Neural progenitor cell (in vitro differentiated cells): Measurements from ENCODE around the gene GNG14. TPM values are rescaled to one million over a fixed set of nuclear protein-coding genes. Genes with fewer than 3 reads are reported as not detected.

Experiments used
- DNase-seq: peaks from one replicate; pipeline ENCODE4 v3.0.0-alpha.2; 2016; ENCODE audit warnings: low spot score
- H2AFZ ChIP-seq: fragments of 200-600 bp; sonication (generic); replicated peaks from 2 replicates; pipeline ENCODE4 v1.6.1; 2016; ENCODE audit warnings: antibody characterized with exemption
- H3F3A ChIP-seq: fragments of 200-600 bp; sonication (generic); 2 replicates; pipeline ENCODE4 v1.6.1; 2016; ENCODE audit warnings: antibody characterized with exemption, low read depth
- H3K27ac ChIP-seq: fragments of 200-600 bp; sonication (generic); 2 replicates; pipeline ENCODE4 v1.5.1; 2016; ENCODE audit warnings: mild to moderate bottlenecking
- H3K27me3 ChIP-seq: fragments of 200-600 bp; sonication (generic); 2 replicates; pipeline ENCODE4 v1.6.1; 2016; ENCODE audit warnings: mild to moderate bottlenecking, moderate library complexity
- H3K36me3 ChIP-seq: fragments of 200-600 bp; sonication (generic); 2 replicates; pipeline ENCODE4 v1.5.1; 2016
- H3K4me1 ChIP-seq: fragments of 200-600 bp; sonication (generic); 2 replicates; pipeline ENCODE4 v1.6.1; 2016; ENCODE audit warnings: mixed run types
- H3K4me2 ChIP-seq: fragments of 200-600 bp; sonication (generic); 2 replicates; pipeline ENCODE4 v1.6.1; 2016
- H3K4me3 ChIP-seq: fragments of 200-600 bp; sonication (generic); 2 replicates; pipeline ENCODE4 v1.5.1; 2016
- H3K79me2 ChIP-seq: fragments of 200-600 bp; sonication (generic); 2 replicates; pipeline ENCODE4 v1.6.1; 2016; ENCODE audit warnings: low read depth
- H3K9ac ChIP-seq: fragments of 200-600 bp; sonication (generic); 2 replicates; pipeline ENCODE4 v1.6.1; 2016
- H3K9me3 ChIP-seq: fragments of 200-600 bp; sonication (generic); 2 replicates; pipeline ENCODE4 v1.5.1; 2016; ENCODE audit warnings: low read depth
- H4K20me1 ChIP-seq: fragments of 200-600 bp; sonication (generic); 2 replicates; pipeline ENCODE4 v1.6.1; 2016; ENCODE audit warnings: low read depth
- H3K27ac Mint-ChIP-seq: 3 replicates; pipeline ENCODE4 v1.8.0; 2021; ENCODE audit warnings: mixed read lengths
- H3K27me3 Mint-ChIP-seq: 2 replicates; pipeline ENCODE4 v1.8.0; 2022; ENCODE audit warnings: low read depth, mild to moderate bottlenecking, inconsistent platforms, moderate library complexity, mixed read lengths; ENCODE audit not compliant: insufficient read depth
- H3K36me3 Mint-ChIP-seq: 3 replicates; pipeline ENCODE4 v1.8.0; 2021; ENCODE audit warnings: mixed read lengths
- H3K4me1 Mint-ChIP-seq: 3 replicates; pipeline ENCODE4 v1.8.0; 2021; ENCODE audit warnings: mixed read lengths
- H3K4me3 Mint-ChIP-seq: 3 replicates; pipeline ENCODE4 v1.8.0; 2021; ENCODE audit warnings: mild to moderate bottlenecking, moderate library complexity, mixed read lengths
- H3K9me3 Mint-ChIP-seq: 3 replicates; pipeline ENCODE4 v1.8.0; 2020; ENCODE audit warnings: mixed read lengths
- CTCF ChIP-seq: fragments of 200-600 bp; sonication (generic); IDR thresholded peaks from 2 replicates; pipeline ENCODE4 v1.5.1; 2017; ENCODE audit warnings: antibody characterized with exemption, mild to moderate bottlenecking
- EZH2 ChIP-seq: fragments of 200-600 bp; sonication (generic); IDR thresholded peaks from 2 replicates; pipeline ENCODE4 v1.6.1; 2017; ENCODE audit warnings: antibody characterized with exemption, mild to moderate bottlenecking, moderate library complexity
- EZH2phosphoT487 ChIP-seq: fragments of 200-600 bp; sonication (generic); IDR thresholded peaks from 2 replicates; pipeline ENCODE4 v1.6.1; 2017; ENCODE audit warnings: antibody characterized with exemption
- total RNA-seq: library from RNA; depleted of rRNA; stranded (reverse); fragments of >200 nt; gene quantifications from 2 replicates; pipeline ENCODE4 v1.2.3, GENCODE V29; 2015; ENCODE audit warnings: low replicate concordance

Gene GNG14
- total RNA-seq, 1 donor from 2014 or later = not detected

GRCh38 chr19:12727745-12728433 is 40.1 kb downstream of the GNG14 start:
- no peaks in the 10 kb centered on the region for H3K9me3 ChIP-seq
- peaks cover 18% of the 10 kb centered on the region for H3K4me1 Mint-ChIP-seq
- no peaks in the 10 kb centered on the region for H3K9me3 Mint-ChIP-seq
- H2AFZ ChIP-seq = no peak overlapping the region
- H3K4me2 ChIP-seq = no peak overlapping the region
- no peak overlapping the region for H3K4me3 Mint-ChIP-seq
- H3F3A ChIP-seq = peaks cover 42% of the 10 kb centered on the region
- no peak overlapping the region for H3K27ac Mint-ChIP-seq
- H3K27ac ChIP-seq = no peak overlapping the region
- H3K27me3 Mint-ChIP-seq = peaks cover 5% of the 10 kb centered on the region
- TF ChIP-seq EZH2 = no peak
- no peak for TF ChIP-seq CTCF
- TF ChIP-seq EZH2phosphoT487 = no peak
- H3K36me3 ChIP-seq = no peaks in the 10 kb centered on the region
- no peaks in the 10 kb centered on the region for H3K27me3 ChIP-seq
- peaks cover 22% of the 10 kb centered on the region for H4K20me1 ChIP-seq
- no peak overlapping the region for H3K4me3 ChIP-seq
- no peak for DNase-seq
- peaks cover 45% of the 10 kb centered on the region for H3K79me2 ChIP-seq
- H3K36me3 Mint-ChIP-seq = peaks cover 18% of the 10 kb centered on the region
- peaks cover 8% of the 10 kb centered on the region for H3K4me1 ChIP-seq
- H3K9ac ChIP-seq = no peak overlapping the region

- Histone ChIP-seq H2AFZ (no peak overlapping the region), H3K9ac (no peak overlapping the region), H3K4me2 (no peak overlapping the region), H3F3A (peaks cover 36% of the 10 kb centered on the region), H3K4me3 (no peak overlapping the region), H3K9me3 (no peaks in the 10 kb centered on the region), H3K27ac (no peak overlapping the region), H3K79me2 (peaks cover 45% of the 10 kb centered on the region), H3K27me3 (no peaks in the 10 kb centered on the region), H4K20me1 (peaks cover 34% of the 10 kb centered on the region), H3K36me3 (no peaks in the 10 kb centered on the region), H3K4me1 (peaks cover 12% of the 10 kb centered on the region)
- Mint-ChIP-seq H3K4me3 (no peak overlapping the region), H3K4me1 (peaks cover 19% of the 10 kb centered on the region), H3K36me3 (peaks cover 18% of the 10 kb centered on the region), H3K27ac (no peak overlapping the region), H3K9me3 (no peaks in the 10 kb centered on the region), H3K27me3 (peaks cover 3% of the 10 kb centered on the region)
- no peak for TF ChIP-seq CTCF
- no peak for TF ChIP-seq EZH2phosphoT487
- no peak for TF ChIP-seq EZH2
- no peak for DNase-seq
Measured at GRCh38 chr19:12730064-12730463, 42.3 kb downstream of the GNG14 start.

- Histone ChIP-seq H4K20me1 (peaks cover 34% of the 10 kb centered on the region), H3K79me2 (peaks cover 45% of the 10 kb centered on the region), H3K4me3 (no peak overlapping the region), H3K9ac (no peak overlapping the region), H3K27ac (no peak overlapping the region), H3K9me3 (no peaks in the 10 kb centered on the region), H2AFZ (no peak overlapping the region), H3K4me1 (peaks cover 14% of the 10 kb centered on the region), H3K27me3 (no peaks in the 10 kb centered on the region), H3K4me2 (no peak overlapping the region), H3K36me3 (no peaks in the 10 kb centered on the region), H3F3A (peaks cover 43% of the 10 kb centered on the region)
- TF ChIP-seq EZH2phosphoT487 (no peak), CTCF (no peak), EZH2 (no peak)
- peaks cover 19% of the 10 kb centered on the region for H3K4me1 Mint-ChIP-seq
- H3K36me3 Mint-ChIP-seq = peaks cover 18% of the 10 kb centered on the region
- no peak for DNase-seq
- H3K27ac Mint-ChIP-seq = no peak overlapping the region
- H3K27me3 Mint-ChIP-seq = peaks cover 4% of the 10 kb centered on the region
- H3K9me3 Mint-ChIP-seq = no peaks in the 10 kb centered on the region
- no peak overlapping the region for H3K4me3 Mint-ChIP-seq
Measured at GRCh38 chr19:12731337-12731736, 43.5 kb downstream of the GNG14 start.
